ENCODE results near the gene KCNJ14. TPM values are rescaled to one million over a fixed set of nuclear protein-coding genes. Genes with fewer than 3 reads are reported as not detected.

The KCNJ14 gene
- total and polyA plus RNA-seq, 2 donors (not counting 3 experiments of a cell fraction or from before 2014, with no cell fraction given): 0.26 to 1.4 TPM

Other genes with a start within 250 kb of the KCNJ14 start
- 123 and 156 TPM in 2 replicates for gene CARD8, start 199.7 kb upstream of the KCNJ14 start, total RNA-seq
- gene CARD8, start 199.7 kb upstream of the KCNJ14 start, polyA plus RNA-seq: 57.3 and 64.6 TPM in 2 replicates
- 0.39 and 1.5 TPM in 2 replicates for gene ZNF114, start 185.5 kb upstream of the KCNJ14 start, total RNA-seq
- 0.12 and 0.38 TPM in 2 replicates for gene ZNF114, start 185.5 kb upstream of the KCNJ14 start, polyA plus RNA-seq
- gene EMP3, start 130.0 kb upstream of the KCNJ14 start, total RNA-seq: 107 and 127 TPM in 2 replicates
- 406 and 565 TPM in 2 replicates for gene EMP3, start 130.0 kb upstream of the KCNJ14 start, polyA plus RNA-seq
- 4.6 and 7.3 TPM in 2 replicates for gene TMEM143, start 91.6 kb upstream of the KCNJ14 start, total RNA-seq
- 5.4 and 6.2 TPM in 2 replicates for gene TMEM143, start 91.6 kb upstream of the KCNJ14 start, polyA plus RNA-seq
- not detected in 2 replicates for gene SYNGR4, start 91.2 kb upstream of the KCNJ14 start, total RNA-seq
- gene SYNGR4, start 91.2 kb upstream of the KCNJ14 start, polyA plus RNA-seq: not detected in 2 replicates
- 199 and 200 TPM in 2 replicates for gene KDELR1, start 64.0 kb upstream of the KCNJ14 start, total RNA-seq
- gene KDELR1, start 64.0 kb upstream of the KCNJ14 start, polyA plus RNA-seq: 224 and 233 TPM in 2 replicates
- gene GRIN2D, start 61.9 kb upstream of the KCNJ14 start, total RNA-seq: 1.8 and 2.1 TPM in 2 replicates
- 0.38 and 0.59 TPM in 2 replicates for gene GRIN2D, start 61.9 kb upstream of the KCNJ14 start, polyA plus RNA-seq
- gene GRWD1, start 9.6 kb upstream of the KCNJ14 start, total RNA-seq: 52.7 and 52.8 TPM in 2 replicates
- 26.3 and 26.8 TPM in 2 replicates for gene GRWD1, start 9.6 kb upstream of the KCNJ14 start, polyA plus RNA-seq
- gene CYTH2, start 13.8 kb downstream of the KCNJ14 start, total RNA-seq: 119 and 125 TPM in 2 replicates
- gene CYTH2, start 13.8 kb downstream of the KCNJ14 start, polyA plus RNA-seq: 98.4 and 98.6 TPM in 2 replicates
- 0.11 TPM in 1 of 2 replicates, not detected in the other for gene LMTK3, start 56.3 kb downstream of the KCNJ14 start, total RNA-seq
- 0.05 and 0.14 TPM in 2 replicates for gene LMTK3, start 56.3 kb downstream of the KCNJ14 start, polyA plus RNA-seq
- not detected in 2 replicates for gene SULT2B1, start 96.6 kb downstream of the KCNJ14 start, total RNA-seq
- not detected in 2 replicates for gene SULT2B1, start 96.6 kb downstream of the KCNJ14 start, polyA plus RNA-seq
- not detected in 2 replicates for gene SPACA4, start 151.2 kb downstream of the KCNJ14 start, total RNA-seq
- gene SPACA4, start 151.2 kb downstream of the KCNJ14 start, polyA plus RNA-seq: not detected in 2 replicates
- 1.7 and 3.5 TPM in 2 replicates for gene FAM83E, start 159.5 kb downstream of the KCNJ14 start, total RNA-seq
- 0.04 and 0.10 TPM in 2 replicates for gene FAM83E, start 159.5 kb downstream of the KCNJ14 start, polyA plus RNA-seq
- gene RPL18, start 163.6 kb downstream of the KCNJ14 start, total RNA-seq: 1,402 and 1,407 TPM in 2 replicates
- gene RPL18, start 163.6 kb downstream of the KCNJ14 start, polyA plus RNA-seq: 2,154 and 2,376 TPM in 2 replicates
- 30.5 and 31.1 TPM in 2 replicates for gene SPHK2, start 163.9 kb downstream of the KCNJ14 start, total RNA-seq
- 20.2 and 23.4 TPM in 2 replicates for gene SPHK2, start 163.9 kb downstream of the KCNJ14 start, polyA plus RNA-seq
- gene DBP, start 181.8 kb downstream of the KCNJ14 start, total RNA-seq: 0.78 and 1.5 TPM in 2 replicates
- 1.8 and 2.0 TPM in 2 replicates for gene DBP, start 181.8 kb downstream of the KCNJ14 start, polyA plus RNA-seq
- gene CA11, start 190.6 kb downstream of the KCNJ14 start, total RNA-seq: 2.8 TPM in 2 replicates
- 2.6 and 4.7 TPM in 2 replicates for gene CA11, start 190.6 kb downstream of the KCNJ14 start, polyA plus RNA-seq
- 0.35 TPM in 1 of 2 replicates, not detected in the other for gene NTN5, start 217.4 kb downstream of the KCNJ14 start, total RNA-seq
- gene NTN5, start 217.4 kb downstream of the KCNJ14 start, polyA plus RNA-seq: 0.11 and 0.18 TPM in 2 replicates
- not detected in 2 replicates for gene FUT2, start 240.4 kb downstream of the KCNJ14 start, total RNA-seq
- not detected in 2 replicates for gene FUT2, start 240.4 kb downstream of the KCNJ14 start, polyA plus RNA-seq